HT-29 (cell line): ENCODE results near the gene CTDP1. TPM values are rescaled to one million over a fixed set of nuclear protein-coding genes. Genes with fewer than 3 reads are reported as not detected.
"Not testable (repeated sequence)": the region's sequence is repeated elsewhere in the genome, so short reads cannot be mapped to it uniquely, and the experiment has no call there.

Experiments
- DNase-seq: peaks from one replicate; pipeline ENCODE4 v3.0.0-alpha.2; 2015; ENCODE audit warnings: low spot score
- total RNA-seq: library from RNA; depleted of rRNA; stranded (reverse); fragments of >200 nt; shearing (Covaris generic); gene quantifications from 2 replicates; pipeline ENCODE4 v1.2.3, GENCODE V29; 2014

Gene CTDP1
- total RNA-seq, 1 experiment from 2014 or later = 30.9 TPM

DNA sequence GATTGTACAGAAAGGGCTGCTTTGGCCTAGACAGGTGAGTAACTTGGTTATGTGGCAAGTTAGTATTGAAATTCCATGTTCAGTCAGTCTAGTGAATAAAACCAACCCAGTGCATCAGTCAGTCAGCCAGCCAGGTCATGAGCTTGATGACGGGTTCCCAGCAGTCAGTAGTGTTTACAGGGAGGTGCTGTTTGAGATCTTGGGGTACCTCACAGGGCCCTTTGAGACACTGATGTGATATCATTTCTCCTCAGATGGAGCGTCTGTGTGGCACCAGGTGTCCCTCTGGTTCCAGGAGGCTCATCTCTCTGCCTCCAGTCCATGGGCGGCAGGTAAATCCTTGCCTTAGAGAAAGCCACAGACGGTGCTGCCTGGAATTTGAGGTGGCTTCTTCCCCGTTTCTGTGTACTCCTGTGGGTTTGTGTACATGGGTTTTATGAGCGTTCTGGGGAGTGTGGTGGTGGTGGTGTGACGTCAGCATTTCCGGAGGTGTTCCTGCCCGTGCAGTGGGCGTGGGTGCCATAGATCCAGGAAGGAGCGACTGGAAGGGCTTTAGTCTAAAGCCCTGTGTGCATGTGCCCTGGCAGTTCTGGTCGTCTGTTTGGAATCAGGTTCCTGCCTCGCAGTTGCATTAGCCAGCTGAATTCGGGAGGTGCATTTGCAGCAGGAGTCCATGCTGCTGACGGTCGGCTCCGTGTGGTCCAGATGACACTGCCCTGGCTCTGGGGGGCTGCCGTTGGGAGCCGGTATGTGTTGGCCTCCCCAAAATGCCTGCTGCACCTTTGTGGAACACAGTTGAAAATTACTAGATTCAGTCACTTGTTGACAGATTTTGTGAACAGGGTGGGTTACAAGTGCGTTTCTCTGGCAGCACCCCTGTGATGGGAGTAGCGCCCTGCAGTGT, 2.1 kb downstream of the CTDP1 start:
- peak; percentile 28 for DNase-seq

DNA sequence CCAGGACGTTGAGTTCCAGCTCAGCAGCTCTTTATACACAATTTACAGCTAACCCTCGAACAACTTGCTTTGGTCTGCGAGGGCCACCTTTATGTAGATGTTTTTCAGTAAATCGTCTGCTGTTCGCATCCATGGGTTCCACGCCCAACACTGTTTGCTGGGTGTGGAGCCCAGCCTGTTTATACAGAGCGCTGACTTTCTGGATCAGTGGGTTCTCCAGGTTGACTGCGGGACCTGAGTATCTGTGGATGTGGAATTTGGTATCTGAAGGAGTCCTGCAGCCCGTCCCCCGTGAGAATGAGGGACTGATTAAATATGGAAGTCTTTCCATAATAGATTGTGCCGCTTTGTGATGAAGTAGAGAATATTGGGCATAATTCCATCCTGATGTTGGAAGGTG, 2.9 kb downstream of the CTDP1 start:
- DNase-seq = no peak

DNA sequence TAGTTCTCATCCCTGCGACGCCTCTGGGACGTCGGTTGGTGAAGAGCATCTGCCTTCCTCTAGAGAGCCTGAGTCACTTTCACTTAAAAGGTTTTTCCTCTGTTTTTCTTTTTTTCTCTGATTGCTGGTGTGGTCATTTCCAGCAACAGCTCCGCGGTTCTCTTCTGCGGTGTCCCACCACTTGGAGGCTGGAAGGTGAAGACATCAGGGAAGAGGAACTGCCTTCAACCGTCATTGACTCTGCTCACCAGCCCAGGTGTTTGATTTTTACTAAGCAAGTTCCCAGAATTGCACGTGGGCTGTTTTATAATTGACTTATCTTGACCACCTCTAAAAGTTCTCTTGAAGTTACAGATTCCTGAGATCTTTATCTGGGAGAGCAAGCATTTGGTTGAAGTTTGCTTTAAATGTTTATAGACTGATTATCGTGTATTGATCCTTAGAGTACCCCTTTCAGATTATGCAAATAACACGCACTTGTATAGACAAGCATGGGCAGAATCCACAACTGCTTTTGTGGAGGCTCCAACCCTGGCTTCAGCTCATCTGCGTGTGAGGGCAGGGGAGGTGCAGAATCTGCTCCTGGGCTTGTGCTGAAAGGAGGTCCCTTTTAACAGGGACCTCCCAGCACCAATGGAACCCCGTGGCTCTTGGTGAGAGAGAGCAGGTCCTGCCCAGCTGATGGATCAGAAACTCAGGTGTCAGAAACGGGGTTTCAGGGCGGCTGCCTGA, 3.5 kb downstream of the CTDP1 start:
- DNase-seq = no peak

DNA sequence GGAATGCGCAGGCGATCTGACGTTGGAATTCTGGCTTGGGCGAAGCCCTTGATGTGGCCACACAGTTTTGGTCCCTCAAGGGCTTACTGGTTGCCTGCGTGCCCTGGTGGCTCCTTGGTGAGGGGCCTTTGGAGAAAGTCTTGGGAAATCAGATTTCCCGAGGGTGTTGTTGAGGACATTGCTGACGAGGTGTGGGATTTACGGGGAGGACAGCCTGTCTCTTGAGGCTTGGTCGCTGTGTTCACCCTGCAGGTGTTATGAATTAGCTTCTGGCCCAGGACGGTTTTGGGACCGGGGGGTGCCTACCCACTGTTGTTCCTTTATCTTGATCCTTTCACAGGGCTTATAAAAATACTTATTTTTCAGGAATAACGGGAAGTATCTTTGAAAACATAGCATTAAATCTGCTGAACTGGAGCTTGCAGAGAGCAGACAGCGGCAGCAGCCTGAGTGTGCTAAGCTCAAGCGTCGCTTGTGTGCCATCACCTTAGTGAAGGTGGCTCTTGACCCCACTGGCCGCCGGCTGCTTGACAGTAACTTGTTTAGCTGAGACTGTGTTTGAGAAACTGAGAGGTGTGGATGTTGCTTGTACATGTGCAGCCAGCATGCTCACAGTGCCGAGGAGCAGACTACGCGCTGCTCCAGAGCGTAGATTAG, 4.2 kb downstream of the CTDP1 start:
- no peak for DNase-seq

DNA sequence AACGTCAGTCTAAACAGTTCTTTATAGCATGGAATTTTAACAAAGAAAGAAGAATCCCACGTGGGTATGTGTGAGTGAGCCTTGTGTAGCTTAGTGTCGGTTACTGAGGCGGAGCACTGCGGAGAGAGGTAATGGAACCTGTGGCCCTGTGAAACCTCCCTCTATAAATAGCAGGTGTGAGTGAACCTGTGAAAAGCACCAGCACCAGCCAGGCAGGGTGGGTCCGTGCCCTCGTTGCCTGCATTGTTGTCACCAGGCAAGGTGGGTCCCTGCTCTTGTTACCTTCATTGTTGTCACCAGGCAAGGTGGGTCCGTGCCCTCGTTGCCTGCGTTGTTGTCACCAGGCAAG, 4.7 kb downstream of the CTDP1 start:
- DNase-seq = no peak

- no peak for DNase-seq
Observed at GRCh38 chr18:79684787-79685186, 5.2 kb downstream of the CTDP1 start.

DNA sequence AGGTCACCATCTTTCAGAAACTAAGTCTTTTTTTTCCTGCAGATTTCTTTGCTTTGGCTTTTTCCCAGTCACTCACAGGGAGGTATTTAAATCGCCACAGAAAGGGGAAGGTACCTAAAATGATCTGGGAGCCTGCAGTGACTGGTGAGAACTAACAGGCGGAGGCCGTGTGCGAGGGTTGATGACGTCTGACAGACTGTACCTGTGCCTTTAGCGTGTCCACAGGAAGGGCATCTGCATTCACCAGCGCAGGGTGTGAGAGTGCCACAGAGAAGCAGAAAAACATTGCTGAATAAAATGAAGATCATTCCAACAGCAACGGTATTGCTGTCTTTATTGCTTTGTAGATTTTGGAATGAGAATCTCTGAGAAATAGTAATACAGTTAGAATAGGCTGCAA, 5.7 kb downstream of the CTDP1 start:
- DNase-seq = no peak

GRCh38 chr18:79685971-79686370, 6.4 kb downstream of the CTDP1 start:
- DNase-seq = no peak

DNA sequence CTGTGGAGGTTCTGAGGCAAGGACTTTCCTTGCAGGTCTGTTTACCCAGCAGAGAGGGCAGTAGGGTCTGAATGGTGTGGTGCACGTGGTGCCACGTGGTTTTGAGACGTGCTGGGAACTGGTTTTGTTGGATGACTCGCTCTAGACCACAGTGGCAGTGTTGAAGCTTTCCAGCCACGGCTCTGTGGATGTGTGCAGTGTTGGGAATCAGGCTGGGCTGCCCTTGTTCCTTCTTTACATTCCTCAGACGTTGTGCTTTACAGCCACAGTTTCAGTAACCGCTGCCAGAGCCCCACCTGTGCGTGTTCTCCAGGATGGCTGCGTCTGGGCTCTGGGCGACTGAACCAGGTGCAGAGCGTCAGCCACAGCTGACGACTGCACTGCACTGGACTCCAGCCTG, 8.2 kb downstream of the CTDP1 start:
- no peak for DNase-seq

GRCh38 chr18:79690071-79690470, 10.5 kb downstream of the CTDP1 start:
- no peak for DNase-seq

DNA sequence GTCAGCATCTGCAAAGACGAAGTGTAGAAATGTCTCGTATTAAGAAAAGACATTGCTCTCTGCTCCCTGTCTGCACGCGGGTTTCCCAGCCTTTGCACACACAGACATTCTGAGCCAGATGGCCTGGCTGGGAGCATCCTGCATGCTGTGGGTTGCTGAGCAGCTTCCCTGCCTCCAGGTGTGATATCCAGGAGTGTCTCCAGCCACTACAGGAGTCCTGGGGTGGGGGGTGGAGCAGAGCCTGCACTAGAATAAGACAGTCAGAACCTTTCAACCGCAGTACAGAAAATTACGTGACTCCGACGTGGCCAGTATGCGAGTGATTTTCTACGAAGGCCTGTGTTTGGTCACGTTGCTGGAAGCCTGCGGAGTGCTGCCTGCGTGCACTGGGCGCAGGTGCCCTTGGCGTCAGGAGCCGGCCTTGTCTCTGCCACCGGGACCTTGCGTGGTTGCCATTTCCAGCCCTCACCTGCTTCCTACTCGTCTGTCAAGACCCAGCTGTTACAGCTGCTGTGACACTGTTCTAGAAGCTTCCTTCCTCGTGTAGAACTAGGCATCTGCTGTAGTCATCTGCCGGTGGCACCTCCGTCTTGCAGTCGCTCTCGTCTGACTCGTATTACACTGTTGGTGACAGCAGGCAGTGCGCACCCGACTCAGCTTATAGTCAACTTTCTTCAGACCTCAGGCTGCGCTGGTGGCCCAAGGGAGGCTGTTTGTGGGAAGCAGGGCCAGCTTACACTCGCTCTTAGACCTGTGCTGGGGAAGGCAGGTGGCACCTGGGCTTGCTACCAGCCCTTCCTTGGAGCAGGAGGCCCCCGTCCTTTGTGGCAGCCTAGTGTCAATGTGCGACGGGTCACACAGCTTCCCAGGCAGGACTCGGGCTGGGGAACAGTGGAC, 11.2 kb downstream of the CTDP1 start:
- DNase-seq = no peak

DNA sequence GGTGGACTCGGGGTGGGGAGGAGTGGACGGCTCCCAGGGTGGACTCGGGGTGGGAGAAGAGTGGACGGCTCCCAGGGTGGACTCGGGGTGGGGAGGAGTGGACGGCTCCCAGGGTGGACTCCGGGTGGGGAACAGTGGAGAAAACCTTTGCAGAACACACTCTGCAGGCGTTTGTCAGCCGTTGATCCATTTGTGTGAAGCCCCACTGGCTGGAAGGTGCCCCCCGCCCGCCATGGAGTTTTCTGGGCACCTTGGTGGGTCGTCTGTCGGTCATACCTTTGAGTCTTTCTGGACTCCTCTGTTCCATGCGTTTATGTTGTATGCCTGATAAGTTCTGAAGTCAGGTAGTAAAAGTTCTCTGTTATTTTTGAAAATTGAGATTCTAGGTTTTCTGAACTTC, 12.5 kb downstream of the CTDP1 start:
- DNase-seq = no peak

DNA sequence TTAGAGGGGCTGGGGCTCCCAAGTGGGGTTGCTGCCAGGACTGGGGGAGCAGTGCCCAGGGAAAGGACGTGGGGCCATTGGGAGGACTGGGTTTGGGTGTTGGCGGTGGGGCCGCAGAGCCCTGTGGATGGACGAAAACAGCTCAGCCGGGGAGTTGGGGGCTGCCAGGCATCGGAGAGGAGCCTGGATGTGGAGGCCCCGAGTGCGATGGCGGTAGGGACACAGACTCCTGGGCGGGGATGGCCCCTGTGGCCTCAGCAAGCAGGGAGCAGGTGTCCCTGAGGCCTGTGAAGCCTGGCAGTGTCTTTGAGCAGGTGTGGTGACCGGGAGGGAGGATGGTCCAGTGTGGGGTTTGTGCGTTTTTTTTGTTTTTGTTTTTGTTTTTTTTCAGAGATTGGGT, 13.3 kb downstream of the CTDP1 start:
- no peak for DNase-seq

- no peak for DNase-seq
Observed at GRCh38 chr18:79693561-79694205, 14.1 kb downstream of the CTDP1 start.

- DNase-seq = not testable (repeated sequence)
Observed at GRCh38 chr18:79694206-79694894, 14.7 kb downstream of the CTDP1 start.

DNA sequence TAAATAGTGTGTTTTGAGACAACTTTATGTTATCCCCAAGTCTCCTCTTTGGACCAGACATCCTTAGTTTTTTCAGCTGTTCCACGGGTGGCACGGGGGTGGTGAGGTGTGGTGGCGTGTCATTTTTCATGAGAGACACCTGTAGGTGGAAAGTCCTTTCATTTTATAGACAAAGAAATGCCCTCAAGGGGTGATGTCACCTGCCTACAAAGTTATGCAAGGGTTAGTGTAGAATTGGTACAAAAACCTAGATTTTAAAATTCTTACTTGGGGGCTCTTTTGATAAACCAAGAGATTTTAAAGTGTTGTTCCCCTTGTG, 15.3 kb downstream of the CTDP1 start:
- DNase-seq = no peak

DNA sequence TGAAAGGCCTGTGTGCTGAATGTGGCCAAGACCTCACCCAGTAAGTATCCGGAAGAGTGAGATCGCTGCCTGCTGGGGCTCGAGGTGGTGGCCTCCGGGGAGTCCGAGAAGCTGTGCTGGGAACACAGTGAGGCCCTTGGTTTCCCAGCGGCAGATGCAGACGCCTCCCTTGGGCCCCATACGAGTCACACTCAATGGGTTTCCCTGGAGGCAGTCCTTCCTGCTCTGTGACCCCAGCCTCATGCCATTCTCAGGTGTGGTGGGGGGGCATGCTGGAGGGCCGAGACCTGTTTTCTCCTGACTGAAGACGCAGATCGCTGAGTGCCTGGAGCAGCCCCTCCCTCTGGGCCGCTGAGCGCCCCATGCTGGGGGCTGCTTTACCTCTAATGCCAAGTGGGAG, 15.7 kb downstream of the CTDP1 start:
- DNase-seq = no peak

DNA sequence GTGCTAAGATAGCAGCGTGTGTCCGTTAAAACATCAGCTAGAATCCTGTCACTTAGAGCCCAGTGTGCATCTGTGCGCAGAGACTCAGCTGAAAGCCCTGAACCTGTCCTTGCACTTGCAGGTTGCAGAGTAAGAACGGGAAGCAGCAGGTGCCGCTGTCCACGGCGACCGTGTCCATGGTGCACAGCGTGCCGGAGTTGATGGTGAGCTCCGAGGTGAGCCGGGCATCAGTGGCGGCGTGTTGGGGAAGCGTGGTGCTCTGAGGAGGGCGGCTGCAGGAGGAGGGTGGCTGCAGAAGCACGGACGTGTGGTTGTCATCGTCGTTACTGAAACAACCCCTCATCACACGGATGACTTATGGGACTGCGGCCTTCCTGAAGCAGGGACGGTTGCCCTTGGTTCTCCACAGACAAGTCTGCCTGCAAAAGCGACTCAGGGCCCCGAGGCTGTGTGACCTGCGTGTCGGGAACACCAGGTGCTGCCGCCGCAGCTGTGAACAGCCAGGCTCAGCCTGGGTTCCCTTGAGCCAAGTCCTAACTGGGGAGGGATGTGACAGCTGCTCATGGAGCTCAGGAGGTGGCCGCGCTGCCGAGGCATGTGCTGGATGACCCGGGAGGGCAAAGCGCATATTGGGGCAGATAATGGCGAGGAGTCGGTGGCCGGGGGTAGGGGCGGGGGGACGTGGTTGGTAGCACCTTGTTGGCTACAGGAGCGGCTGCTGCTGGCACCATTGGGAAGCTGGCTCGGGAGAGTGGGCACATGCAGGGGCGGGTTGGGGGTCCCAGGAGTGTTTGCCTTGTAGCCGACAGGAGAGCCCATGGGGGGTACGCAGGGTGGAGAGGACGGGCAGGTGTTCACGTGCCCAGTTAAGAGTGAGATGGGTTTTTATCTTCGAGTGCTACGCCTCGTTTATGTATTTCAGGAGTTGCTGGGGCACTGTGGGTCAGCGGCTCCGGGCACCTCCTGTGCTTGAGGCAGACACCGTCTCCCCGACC, 16.6 kb downstream of the CTDP1 start:
- DNase-seq = no peak

DNA sequence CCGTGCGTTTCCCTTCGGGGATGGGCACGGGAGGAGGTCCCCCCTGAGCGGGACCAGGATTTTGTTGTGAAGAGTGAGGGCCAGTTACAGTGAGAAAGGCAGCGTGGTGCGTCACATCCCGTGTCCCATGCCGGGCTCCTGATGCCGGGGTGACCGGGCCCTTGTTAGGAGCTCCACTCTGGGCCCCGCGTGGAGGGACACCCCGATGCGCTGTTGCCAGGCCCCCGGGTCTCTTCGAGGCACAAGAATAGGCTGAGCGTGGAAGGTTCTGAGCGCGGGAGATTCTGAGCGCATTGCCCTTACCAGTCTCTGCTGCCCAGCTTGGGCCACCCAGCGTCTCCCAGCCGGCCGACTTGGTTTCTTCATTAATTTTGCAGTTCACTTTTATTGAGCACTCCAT, 17.6 kb downstream of the CTDP1 start:
- DNase-seq = no peak
